SU-DHL-6 (cell line): Measurements from ENCODE around the gene PHF21B.

ENCODE experiments used
- H2AFZ ChIP-seq: fragments of 200-600 bp; sonication (generic); 2 replicates; pipeline ENCODE4 v1.6.1; 2014; ENCODE audit warnings: low read depth, mild to moderate bottlenecking, moderate library complexity, mixed read lengths, antibody characterized with exemption, low read length; ENCODE audit not compliant: severe bottlenecking
- H3F3A ChIP-seq: fragments of 200-600 bp; shearing (Covaris generic); 2 replicates; pipeline ENCODE4 v1.6.0; 2016; ENCODE audit warnings: antibody characterized with exemption, mild to moderate bottlenecking; ENCODE audit not compliant: insufficient read depth
- H3K27ac ChIP-seq: fragments of 200-600 bp; sonication (generic); 2 replicates; pipeline ENCODE4 v1.5.1; 2016; ENCODE audit warnings: low read depth, mild to moderate bottlenecking, low read length, moderate library complexity, mixed read lengths
- H3K27me3 ChIP-seq: fragments of 200-600 bp; sonication (generic), shearing (Covaris generic); 2 replicates; pipeline ENCODE4 v1.6.0; 2014; ENCODE audit warnings: mild to moderate bottlenecking, low read length
- H3K36me3 ChIP-seq: fragments of 200-600 bp; sonication (generic); 2 replicates; pipeline ENCODE4 v1.6.1; 2014; ENCODE audit warnings: mild to moderate bottlenecking, low read length, mixed read lengths
- H3K4me2 ChIP-seq: fragments of 300-600, 200-600 bp; shearing (Covaris generic), sonication (generic); 2 replicates; pipeline ENCODE4 v1.6.0; 2014; ENCODE audit warnings: low read length, low read depth, mild to moderate bottlenecking; ENCODE audit not compliant: poor library complexity, severe bottlenecking
- H3K4me3 ChIP-seq: fragments of 200-600 bp; sonication (generic); 2 replicates; pipeline ENCODE4 v1.5.1; 2014; ENCODE audit warnings: antibody characterized with exemption, low read length, mild to moderate bottlenecking, mixed read lengths; ENCODE audit not compliant: insufficient read depth, poor library complexity, severe bottlenecking
- H3K79me2 ChIP-seq: fragments of 200-600 bp; sonication (generic); 2 replicates; pipeline ENCODE4 v1.6.1; 2014; ENCODE audit warnings: mild to moderate bottlenecking, low read length, moderate library complexity; ENCODE audit not compliant: insufficient read depth
- H3K9ac ChIP-seq: fragments of 200-600 bp; sonication (generic); 2 replicates; pipeline ENCODE4 v1.7.0; 2014; ENCODE audit warnings: mild to moderate bottlenecking, low read length
- H3K9me2 ChIP-seq: fragments of 200-600 bp; sonication (generic); replicated peaks from 2 replicates; pipeline ENCODE4 v1.6.1; 2014; ENCODE audit warnings: low read length; ENCODE audit not compliant: insufficient read depth
- H3K9me3 ChIP-seq: fragments of 200-600 bp; sonication (generic); 2 replicates; pipeline ENCODE4 v1.6.1; 2014; ENCODE audit warnings: low read length, mixed read lengths; ENCODE audit not compliant: insufficient read depth
- H4K20me1 ChIP-seq: fragments of 200-600 bp; sonication (generic); 2 replicates; pipeline ENCODE4 v1.6.1; 2014; ENCODE audit warnings: low read depth, mild to moderate bottlenecking, antibody characterized with exemption, low read length, moderate library complexity, mixed read lengths
- CTCF ChIP-seq: fragments of 200-600 bp; sonication (generic); IDR thresholded peaks from one replicate; pipeline ENCODE4 v1.5.1; 2017; ENCODE audit warnings: antibody characterized with exemption, mild to moderate bottlenecking, low read length, moderate library complexity; ENCODE audit not compliant: insufficient read depth, poor library complexity, severe bottlenecking
- EZH2phosphoT487 ChIP-seq: fragments of 200-600 bp; sonication (generic), shearing (Covaris generic); conservative IDR thresholded peaks from 2 replicates; pipeline ENCODE4 v1.6.1; 2018; ENCODE audit warnings: mild to moderate bottlenecking, antibody characterized with exemption, low read length, moderate library complexity, mixed read lengths

The PHF21B gene

GRCh38 chr22:45006964-45007390 is 2.8 kb downstream of the PHF21B start:
- H3K36me3 ChIP-seq, result no peaks in the 10 kb centered on the region
- TF ChIP-seq EZH2phosphoT487 (no peak), CTCF (no peak)
- H3K27me3 ChIP-seq, result no peaks in the 10 kb centered on the region
- no peaks in the 10 kb centered on the region for H3K9me3 ChIP-seq
- no peak overlapping the region for H3K27ac ChIP-seq
- no peaks in the 10 kb centered on the region for H3F3A ChIP-seq
- H3K9ac ChIP-seq, result no peak overlapping the region
- no peak overlapping the region for H3K4me2 ChIP-seq
- 0 out of 2 replicates have a peak, but pooled peaks cover 9% of the 10 kb centered on the region for H3K79me2 ChIP-seq
- no peak overlapping the region for H2AFZ ChIP-seq
- no peaks in the 10 kb centered on the region; the same call in 1 of the 2 replicates for H4K20me1 ChIP-seq
- H3K4me3 ChIP-seq, result no peak overlapping the region
- H3K9me2 ChIP-seq, result no peaks in the 10 kb centered on the region

- Histone ChIP-seq H3K27me3 (no peaks in the 10 kb centered on the region), H3K27ac (no peak overlapping the region), H3F3A (no peaks in the 10 kb centered on the region), H3K9me2 (no peaks in the 10 kb centered on the region), H2AFZ (no peak overlapping the region), H3K9ac (no peak overlapping the region), H4K20me1 (no peaks in the 10 kb centered on the region; the same call in 1 of the 2 replicates), H3K4me3 (no peak overlapping the region), H3K36me3 (no peaks in the 10 kb centered on the region), H3K79me2 (0 out of 2 replicates have a peak, but pooled peaks cover 13% of the 10 kb centered on the region), H3K9me3 (no peaks in the 10 kb centered on the region), H3K4me2 (no peak overlapping the region)
- TF ChIP-seq EZH2phosphoT487 (no peak), CTCF (no peak)
These were observed 3.5 kb downstream of the PHF21B start for GRCh38 chr22:45006111-45006963.

GRCh38 chr22:45001653-45002052 is 8.2 kb downstream of the PHF21B start:
- no peak overlapping the region for H3K9ac ChIP-seq
- no peaks in the 10 kb centered on the region for H3F3A ChIP-seq
- H3K9me2 ChIP-seq, result no peaks in the 10 kb centered on the region
- no peaks in the 10 kb centered on the region; the same call in 1 of the 2 replicates for H4K20me1 ChIP-seq
- no peak for TF ChIP-seq EZH2phosphoT487
- no peak for TF ChIP-seq CTCF
- no peak overlapping the region for H3K4me3 ChIP-seq
- H3K36me3 ChIP-seq, result no peaks in the 10 kb centered on the region
- no peaks in the 10 kb centered on the region for H3K9me3 ChIP-seq
- no peak overlapping the region for H3K4me2 ChIP-seq
- H3K27me3 ChIP-seq, result no peaks in the 10 kb centered on the region
- H3K27ac ChIP-seq, result no peak overlapping the region
- peaks cover 27% of the 10 kb centered on the region; the same call in 1 of the 2 replicates for H3K79me2 ChIP-seq
- H2AFZ ChIP-seq, result no peak overlapping the region
